ENCODE measurements around the gene TMC5. TPM values are rescaled to one million over a fixed set of nuclear protein-coding genes. Genes with fewer than 3 reads are reported as not detected.

TMC5 gene
- total and polyA plus RNA-seq, 2 donors (not counting 3 experiments of a cell fraction or from before 2014, with no cell fraction given), result not detected

- H3K4me1 ChIP-seq (ENCODE audit: control insufficient read depth, extremely low read depth, insufficient read depth, low read length), result no peaks in the 10 kb centered on the region
- no peak overlapping the region for H3K4me2 ChIP-seq (ENCODE audit: insufficient read depth, low read length)
- dilution Hi-C loops (cut with MboI; ENCODE audit: extremely low pct_ligation_motif_present, low sequenced_read_pairs), result no loop called here
- TF ChIP-seq POLR2A (IDR thresholded peaks at IDR 0.05; ENCODE audit: low read depth, low read length) (no peak), MAX (IDR thresholded peaks at IDR 0.05; ENCODE audit: insufficient read depth, insufficient read length) (no peak), GATA2 (IDR thresholded peaks at IDR 0.05; ENCODE audit: insufficient read depth, insufficient read length, low read depth, low read length) (no peak), JUN (IDR thresholded peaks at IDR 0.05; ENCODE audit: borderline replicate concordance, insufficient read depth, insufficient read length, low read depth) (no peak)
- H3K9ac ChIP-seq (replicated peaks; ENCODE audit: extremely low read depth, insufficient read depth, low read length), result no peak overlapping the region
- ChIA-PET POLR2A (no interaction called here), CTCF (no interaction called here)
- FAIRE-seq (no peak), DNase-seq (ENCODE audit: low read depth, low spot score) (no peak)
- no peaks in the 10 kb centered on the region for H3K36me3 ChIP-seq (ENCODE audit: control insufficient read depth in 2 of 2, extremely low read depth in 1 of 2, insufficient read depth in 2 of 2, low read length in 2 of 2)
- H3K79me2 ChIP-seq (ENCODE audit: control insufficient read depth, insufficient read depth, low read length), result no peaks in the 10 kb centered on the region
- H3K9me3 ChIP-seq (replicated peaks; ENCODE audit: control insufficient read depth, insufficient read depth, low read length), result no peaks in the 10 kb centered on the region
- no peaks in the 10 kb centered on the region for H4K20me1 ChIP-seq (replicated peaks; ENCODE audit: control insufficient read depth, extremely low read depth, insufficient read depth, low read length)
- no peaks in the 10 kb centered on the region for H3K9me1 ChIP-seq (replicated peaks; ENCODE audit: control insufficient read depth, extremely low read depth, insufficient read depth, low read length)
- intact Hi-C loops (cut with micrococcal nuclease), result no loop called here
- no peak overlapping the region for H2AFZ ChIP-seq (ENCODE audit: low read depth, low read length)
- no peak overlapping the region for H3K27ac ChIP-seq (ENCODE audit: insufficient read depth, low read depth, low read length)
- BruUV-seq (replicated peaks), result no TSS peak
- no peak overlapping the region for H3K4me3 ChIP-seq (replicated peaks in 1 of 3; ENCODE audit: insufficient read depth in 1 of 3, low read depth in 1 of 3, low read length in 3 of 3)
- no peaks in the 10 kb centered on the region for H3K27me3 ChIP-seq (ENCODE audit: control insufficient read depth in 2 of 2, insufficient read depth in 2 of 2, low read length in 2 of 2)
Observed at GRCh38 chr16:19484096-19484495, 66.4 kb downstream of the TMC5 start.

GRCh38 chr16:19485611-19486010, 67.9 kb downstream of the TMC5 start:
- dilution Hi-C loops (cut with MboI; ENCODE audit: extremely low pct_ligation_motif_present, low sequenced_read_pairs), result no loop called here
- BruUV-seq (replicated peaks), result no TSS peak
- no peak for TF ChIP-seq MAX (IDR thresholded peaks at IDR 0.05; ENCODE audit: insufficient read depth, insufficient read length)
- TF ChIP-seq CTCF (IDR thresholded peaks at IDR 0.05; ENCODE audit: extremely low read depth in 1 of 2, insufficient read depth in 1 of 2, low read depth in 1 of 2, low read length in 2 of 2), result no peak
- TF ChIP-seq JUN (IDR thresholded peaks at IDR 0.05; ENCODE audit: borderline replicate concordance, insufficient read depth, insufficient read length, low read depth), result no peak
- TF ChIP-seq EZH2 (IDR thresholded peaks at IDR 0.05; ENCODE audit: borderline replicate concordance, low read depth, low read length, severe bottlenecking), result no peak
- no peak for TF ChIP-seq FOS (IDR thresholded peaks at IDR 0.05; ENCODE audit: borderline replicate concordance, insufficient read depth, low read length)
- TF ChIP-seq POLR2AphosphoS5 (IDR thresholded peaks at IDR 0.05; ENCODE audit: insufficient read depth, low read depth, low read length), result no peak

More at GRCh38 chr16:19485611-19486010, 67.9 kb downstream of the TMC5 start:
- Histone ChIP-seq H3K4me1 (ENCODE audit: control insufficient read depth, extremely low read depth, insufficient read depth, low read length) (no peaks in the 10 kb centered on the region), H3K9ac (replicated peaks; ENCODE audit: extremely low read depth, insufficient read depth, low read length) (no peak overlapping the region), H3K4me2 (ENCODE audit: insufficient read depth, low read length) (no peak overlapping the region), H4K20me1 (replicated peaks; ENCODE audit: control insufficient read depth, extremely low read depth, insufficient read depth, low read length) (no peaks in the 10 kb centered on the region), H3K27ac (ENCODE audit: insufficient read depth, low read depth, low read length) (no peak overlapping the region), H2AFZ (ENCODE audit: low read depth, low read length) (no peak overlapping the region), H3K9me1 (replicated peaks; ENCODE audit: control insufficient read depth, extremely low read depth, insufficient read depth, low read length) (no peaks in the 10 kb centered on the region), H3K4me3 (replicated peaks in 1 of 3; ENCODE audit: insufficient read depth in 1 of 3, low read depth in 1 of 3, low read length in 3 of 3) (no peak overlapping the region), H3K79me2 (ENCODE audit: control insufficient read depth, insufficient read depth, low read length) (no peaks in the 10 kb centered on the region), H3K9me3 (replicated peaks; ENCODE audit: control insufficient read depth, insufficient read depth, low read length) (no peaks in the 10 kb centered on the region), H3K36me3 (ENCODE audit: control insufficient read depth in 2 of 2, extremely low read depth in 1 of 2, insufficient read depth in 2 of 2, low read length in 2 of 2) (no peaks in the 10 kb centered on the region), H3K27me3 (ENCODE audit: control insufficient read depth in 2 of 2, insufficient read depth in 2 of 2, low read length in 2 of 2) (no peaks in the 10 kb centered on the region)
- ChIA-PET CTCF (no interaction called here), POLR2A (no interaction called here)
- intact Hi-C loops (cut with micrococcal nuclease), result no loop called here
- FAIRE-seq (no peak), DNase-seq (ENCODE audit: low read depth, low spot score) (no peak)
